HG02571 (cell line): ENCODE measurements around the gene TBC1D8.
"Not testable (repeated sequence)": the region's sequence is repeated elsewhere in the genome, so short reads cannot be mapped to it uniquely, and the experiment has no call there.

Experiments
- ATAC-seq: cut with Tn5 transposase; IDR thresholded peaks from one replicate; pipeline ENCODE4 v1.9.1; 2021; ENCODE audit warnings: mild to moderate bottlenecking, moderate library complexity; ENCODE audit not compliant: unreplicated experiment

TBC1D8 gene

GRCh38 chr2:101080211-101081068 is 70.7 kb downstream of the TBC1D8 start:
- ATAC-seq = no peak

- ATAC-seq = no peak
Observed at GRCh38 chr2:101076581-101076980, 74.6 kb downstream of the TBC1D8 start.

GRCh38 chr2:101064868-101065549 is 86.2 kb downstream of the TBC1D8 start:
- ATAC-seq = no peak

GRCh38 chr2:101064505-101064867 is 86.7 kb downstream of the TBC1D8 start:
- ATAC-seq = no peak

- ATAC-seq = no peak
Observed at GRCh38 chr2:101064125-101064502, 87.1 kb downstream of the TBC1D8 start.

GRCh38 chr2:101063352-101064124 is 87.6 kb downstream of the TBC1D8 start:
- no peak for ATAC-seq

GRCh38 chr2:101058386-101058785 is 92.8 kb downstream of the TBC1D8 start:
- ATAC-seq = no peak

GRCh38 chr2:101057051-101057933 is 93.9 kb downstream of the TBC1D8 start:
- no peak for ATAC-seq

- no peak for ATAC-seq
Observed at GRCh38 chr2:101053117-101053516, 98.1 kb downstream of the TBC1D8 start.

- ATAC-seq = no peak
Observed at GRCh38 chr2:101052147-101052546, 99.0 kb downstream of the TBC1D8 start.

- not testable (repeated sequence) for ATAC-seq
Observed at GRCh38 chr2:101050886-101051285, 100.3 kb downstream of the TBC1D8 start.

GRCh38 chr2:101048756-101049155 is 102.4 kb downstream of the TBC1D8 start:
- no peak for ATAC-seq

GRCh38 chr2:101047774-101048173 is 103.4 kb downstream of the TBC1D8 start:
- ATAC-seq = no peak

- no peak for ATAC-seq
Observed at GRCh38 chr2:101047075-101047766, 104.0 kb downstream of the TBC1D8 start.

GRCh38 chr2:101045330-101045729 is 105.9 kb downstream of the TBC1D8 start:
- ATAC-seq = no peak

GRCh38 chr2:101041413-101041812 is 109.8 kb downstream of the TBC1D8 start:
- no peak for ATAC-seq

- ATAC-seq = no peak
Observed at GRCh38 chr2:101040761-101041160, 110.4 kb downstream of the TBC1D8 start.

- no peak for ATAC-seq
Observed at GRCh38 chr2:101040072-101040471, 111.1 kb downstream of the TBC1D8 start.

GRCh38 chr2:101038455-101039255 is 112.5 kb downstream of the TBC1D8 start:
- ATAC-seq = no peak
